ENCODE results near the gene ACTRT1.

Gene ACTRT1

GRCh38 chrX:128052303-128052702 lies at the start of gene ACTRT1:
ACTRT1 (minus strand) TSS chrX:128052403; CDS start chrX:128052206, 197 bp downstream.
- no peak for DNase-seq

DNA sequence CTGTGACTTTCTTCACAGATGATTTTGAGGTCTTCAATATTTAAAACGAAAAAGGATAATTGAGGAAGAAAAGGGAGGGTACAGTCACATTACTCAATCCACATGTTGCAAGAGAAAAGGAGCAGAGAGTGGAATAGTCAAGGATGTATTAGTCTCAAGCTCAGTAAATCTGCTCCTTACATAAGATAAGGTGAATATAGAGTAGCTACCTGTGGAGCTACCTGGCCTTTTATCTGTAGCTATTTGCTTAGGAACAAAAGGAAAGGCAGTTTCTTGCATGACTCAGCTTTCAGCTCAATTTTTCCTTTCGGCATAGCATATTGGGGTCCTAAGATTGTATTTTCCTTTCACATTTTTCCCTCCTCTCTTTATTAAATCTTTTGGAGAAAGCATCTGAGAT lies 26.3 kb upstream of the ACTRT1 start:
- DNase-seq = no peak

DNA sequence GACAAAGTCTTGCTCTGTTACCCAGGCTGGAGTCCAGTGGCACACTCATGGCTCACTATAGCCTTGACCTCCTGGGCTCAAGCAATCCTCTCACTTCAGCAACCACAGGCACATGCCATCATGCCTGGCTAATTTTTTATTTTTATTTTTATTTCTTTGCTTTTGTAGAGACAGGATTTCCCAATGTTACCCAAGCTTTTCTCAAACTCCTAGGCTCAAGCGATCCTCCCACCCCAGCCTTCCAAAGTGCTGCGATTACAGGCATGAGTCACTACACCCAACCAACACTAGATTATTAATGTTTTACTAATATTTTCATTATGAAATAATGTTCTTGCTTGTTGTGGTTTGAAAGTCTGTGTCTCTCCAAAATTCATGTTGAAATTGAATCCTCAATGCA lies 5.2 kb upstream of the ACTRT1 start:
- no peak for DNase-seq

- no peak for DNase-seq
These were observed 677 bp downstream of the ACTRT1 start for GRCh38 chrX:128051526-128051925.

- DNase-seq = no peak
These were observed 16.9 kb downstream of the ACTRT1 start for GRCh38 chrX:128035318-128035717.

- DNase-seq = no peak
These were observed 30.6 kb downstream of the ACTRT1 start for GRCh38 chrX:128021566-128021965.

DNA sequence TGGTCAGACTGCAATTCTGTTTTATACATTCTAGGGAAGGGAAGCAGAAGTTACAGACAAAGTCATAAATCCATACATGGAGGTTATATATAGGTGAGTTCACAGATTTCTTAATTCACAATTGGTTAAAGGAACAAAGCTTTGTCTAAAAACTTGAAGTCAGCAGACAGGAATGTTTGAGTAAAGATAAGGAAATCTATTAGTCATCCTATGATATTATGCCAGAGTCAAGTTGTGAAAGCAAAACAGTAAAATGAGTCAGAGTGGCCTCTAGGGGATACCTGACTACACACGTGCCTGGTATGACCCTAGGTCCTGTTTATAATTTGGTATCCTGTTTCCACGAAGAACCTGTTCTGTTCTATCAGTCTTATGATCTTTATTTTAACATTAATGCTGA lies 31.5 kb downstream of the ACTRT1 start:
- no peak for DNase-seq

DNA sequence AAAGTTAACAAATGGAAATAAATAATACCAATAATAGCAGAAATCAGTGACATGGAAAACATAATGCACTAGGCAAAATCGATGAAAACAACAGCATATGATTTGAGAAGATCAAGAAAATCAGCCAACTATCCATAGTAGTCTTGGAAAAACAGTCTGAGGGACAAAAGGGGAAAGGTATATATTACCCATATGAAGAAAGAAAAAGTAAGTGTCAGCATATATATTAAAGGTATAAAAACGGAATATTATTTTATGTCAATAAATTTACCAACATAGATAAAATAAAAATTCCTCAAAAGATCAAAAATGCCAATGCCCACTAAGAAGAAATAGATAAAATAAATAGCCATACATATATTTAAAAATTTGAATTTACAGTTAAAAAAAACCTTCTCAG lies 33.0 kb downstream of the ACTRT1 start:
- no peak for DNase-seq

GRCh38 chrX:128012015-128012414 lies 40.2 kb downstream of the ACTRT1 start:
- DNase-seq = no peak

- DNase-seq = no peak
These were observed 44.3 kb downstream of the ACTRT1 start for GRCh38 chrX:128007882-128008281.
